NCI-H1048 (cell line): ENCODE results near the gene SLC2A2.

Experiments
- DNase-seq: peaks from one replicate; lab custom pipeline; 2025; lab: John Stamatoyannopoulos, UW

SLC2A2 gene

GRCh38 chr3:171026597-171027293, at the start of gene SLC2A2:
TSS of gene SLC2A2 (minus strand) at chr3:171026720. CDS start at chr3:171026670, 50 bp downstream.
- DNase-seq: no peak

- no peak for DNase-seq
Measured at GRCh38 chr3:171072432-171072831, 45.9 kb upstream of the SLC2A2 start.

GRCh38 chr3:171068658-171069057, 42.1 kb upstream of the SLC2A2 start:
- no peak for DNase-seq

GRCh38 chr3:171066206-171066605, 39.7 kb upstream of the SLC2A2 start:
- no peak for DNase-seq

GRCh38 chr3:171065732-171066131, 39.2 kb upstream of the SLC2A2 start:
- DNase-seq: no peak

GRCh38 chr3:171064461-171064860, 37.9 kb upstream of the SLC2A2 start:
- DNase-seq: no peak

GRCh38 chr3:171061749-171062148, 35.2 kb upstream of the SLC2A2 start:
- no peak for DNase-seq

GRCh38 chr3:171059978-171060377, 33.5 kb upstream of the SLC2A2 start:
- no peak for DNase-seq

GRCh38 chr3:171058873-171059603, 32.5 kb upstream of the SLC2A2 start:
- no peak for DNase-seq

GRCh38 chr3:171058058-171058457, 31.5 kb upstream of the SLC2A2 start:
- DNase-seq: no peak

GRCh38 chr3:171057072-171057471, 30.6 kb upstream of the SLC2A2 start:
- no peak for DNase-seq

GRCh38 chr3:171056528-171056927, 30.0 kb upstream of the SLC2A2 start:
- DNase-seq: no peak

- no peak for DNase-seq
Measured at GRCh38 chr3:171055336-171056178, 29.0 kb upstream of the SLC2A2 start.

- no peak for DNase-seq
Measured at GRCh38 chr3:171054921-171055320, 28.4 kb upstream of the SLC2A2 start.

GRCh38 chr3:171054231-171054630, 27.7 kb upstream of the SLC2A2 start:
- no peak for DNase-seq

GRCh38 chr3:171049861-171050444, 23.4 kb upstream of the SLC2A2 start:
- no peak for DNase-seq

- DNase-seq: no peak
Measured at GRCh38 chr3:171046760-171047159, 20.2 kb upstream of the SLC2A2 start.

GRCh38 chr3:171044835-171045793, 18.6 kb upstream of the SLC2A2 start:
- DNase-seq: no peak

GRCh38 chr3:171044384-171044783, 17.9 kb upstream of the SLC2A2 start:
- no peak for DNase-seq

GRCh38 chr3:171039674-171040073, 13.2 kb upstream of the SLC2A2 start:
- DNase-seq: no peak

- DNase-seq: no peak
Measured at GRCh38 chr3:171038342-171038741, 11.8 kb upstream of the SLC2A2 start.
